Epithelial cell of esophagus (primary cell): ENCODE data around the gene PHACTR1.

Experiments used
- DNase-seq: peaks from one replicate; pipeline ENCODE4 v3.0.0; 2010; ENCODE audit warnings: low read depth
- H3K4me3 ChIP-seq: 2 replicates; pipeline ENCODE4 v1.5.1; 2011; ENCODE audit warnings: mild to moderate bottlenecking, low read length, control low read depth
- TF ChIP-seq, protein P1 (sequence below): IDR thresholded peaks from 2 replicates; pipeline ENCODE4 v1.5.1; 2011; ENCODE audit warnings: low read depth, mild to moderate bottlenecking, low read length, control low read depth, inconsistent platforms; ENCODE audit not compliant: insufficient read depth; ENCODE audit errors: missing control alignments

PHACTR1 gene

DNA sequence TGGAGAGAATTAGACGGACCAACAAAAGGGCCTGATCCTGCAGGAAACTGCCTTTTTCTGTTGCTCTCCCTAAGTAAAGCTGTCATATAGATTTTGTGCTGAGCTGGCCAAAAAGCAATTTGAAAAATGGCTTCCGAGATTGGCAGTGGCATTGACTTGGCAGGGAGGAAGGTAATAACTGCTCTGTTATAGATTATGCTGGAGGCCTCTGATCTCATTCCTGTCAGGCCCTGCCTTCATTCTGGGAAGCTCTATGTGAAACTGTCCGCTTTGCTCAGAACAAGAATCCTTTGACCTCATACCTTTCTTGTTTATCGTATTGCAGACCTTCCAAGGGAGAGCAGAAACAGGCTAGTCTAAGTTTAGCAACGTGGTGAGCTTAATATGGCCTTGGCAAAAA, 234.4 kb downstream of the PHACTR1 start:
- no peak for DNase-seq
- no peak overlapping the region for H3K4me3 ChIP-seq
- TF ChIP-seq, protein P1, sequence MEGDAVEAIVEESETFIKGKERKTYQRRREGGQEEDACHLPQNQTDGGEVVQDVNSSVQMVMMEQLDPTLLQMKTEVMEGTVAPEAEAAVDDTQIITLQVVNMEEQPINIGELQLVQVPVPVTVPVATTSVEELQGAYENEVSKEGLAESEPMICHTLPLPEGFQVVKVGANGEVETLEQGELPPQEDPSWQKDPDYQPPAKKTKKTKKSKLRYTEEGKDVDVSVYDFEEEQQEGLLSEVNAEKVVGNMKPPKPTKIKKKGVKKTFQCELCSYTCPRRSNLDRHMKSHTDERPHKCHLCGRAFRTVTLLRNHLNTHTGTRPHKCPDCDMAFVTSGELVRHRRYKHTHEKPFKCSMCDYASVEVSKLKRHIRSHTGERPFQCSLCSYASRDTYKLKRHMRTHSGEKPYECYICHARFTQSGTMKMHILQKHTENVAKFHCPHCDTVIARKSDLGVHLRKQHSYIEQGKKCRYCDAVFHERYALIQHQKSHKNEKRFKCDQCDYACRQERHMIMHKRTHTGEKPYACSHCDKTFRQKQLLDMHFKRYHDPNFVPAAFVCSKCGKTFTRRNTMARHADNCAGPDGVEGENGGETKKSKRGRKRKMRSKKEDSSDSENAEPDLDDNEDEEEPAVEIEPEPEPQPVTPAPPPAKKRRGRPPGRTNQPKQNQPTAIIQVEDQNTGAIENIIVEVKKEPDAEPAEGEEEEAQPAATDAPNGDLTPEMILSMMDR: no peak

DNA sequence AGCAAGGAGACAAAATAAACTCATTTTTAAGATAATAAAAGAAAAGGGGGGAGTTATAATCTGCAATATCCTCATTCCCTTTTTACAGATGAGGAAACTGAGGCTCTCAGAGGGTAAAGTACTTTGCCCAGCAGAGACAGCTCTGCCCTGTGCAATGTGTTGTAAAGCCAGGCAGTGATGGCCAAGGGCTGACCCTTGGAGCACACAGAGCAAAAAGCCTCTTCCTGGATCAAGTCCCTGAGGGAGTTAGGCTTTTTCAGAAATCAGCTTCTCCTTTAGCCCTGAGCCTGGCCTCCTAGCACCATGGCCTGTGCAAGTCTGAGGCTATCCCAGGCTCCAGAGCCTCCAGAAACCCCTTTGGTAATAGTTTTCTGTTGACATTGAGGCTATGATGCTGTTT, 234.8 kb downstream of the PHACTR1 start:
- no peak overlapping the region for H3K4me3 ChIP-seq
- TF ChIP-seq, protein P1: no peak
- DNase-seq: no peak

- no peak for DNase-seq
- H3K4me3 ChIP-seq: no peak overlapping the region
- TF ChIP-seq, protein P1: no peak
Observed at GRCh38 chr6:12952318-12952717, 235.8 kb downstream of the PHACTR1 start.

GRCh38 chr6:12955956-12956355, 239.4 kb downstream of the PHACTR1 start:
- TF ChIP-seq, protein P1: no peak

GRCh38 chr6:12956991-12957320, 240.4 kb downstream of the PHACTR1 start:
- H3K4me3 ChIP-seq: no peak overlapping the region
- no peak for DNase-seq
- TF ChIP-seq, protein P1: no peak

More at GRCh38 chr6:12955956-12956355, 239.4 kb downstream of the PHACTR1 start:
- H3K4me3 ChIP-seq: no peak overlapping the region
- no peak for DNase-seq

- TF ChIP-seq, protein P1: no peak
- H3K4me3 ChIP-seq: peak overlapping the region; percentile 30
- DNase-seq: peak; percentile 47
Observed at GRCh38 chr6:12957321-12958051, 240.9 kb downstream of the PHACTR1 start.
